Measurements from ENCODE around the gene SUMF2. TPM values are rescaled to one million over a fixed set of nuclear protein-coding genes. Genes with fewer than 3 reads are reported as not detected.
A peak's percentile ranks its signal among the peaks of the same experiment; 100 is the strongest.
"Not testable (repeated sequence)": the region's sequence is repeated elsewhere in the genome, so short reads cannot be mapped to it uniquely, and the experiment has no call there.

The SUMF2 gene
- total RNA-seq, 1 donor from 2014 or later, result 106 TPM

- no peak for DNase-seq (ENCODE audit: low spot score)
Measured at GRCh38 chr7:56105508-56105907, 41.4 kb downstream of the SUMF2 start.

GRCh38 chr7:56106108-56107073, 42.3 kb downstream of the SUMF2 start, which contains the start of gene CHCHD2:
Gene CHCHD2, minus strand, starts transcription at chr7:56106476. Its CDS starts 63 bp downstream, at chr7:56106413.
- DNase-seq (ENCODE audit: low spot score), result peak; percentile 97

GRCh38 chr7:56107954-56108258, 43.8 kb downstream of the SUMF2 start:
- DNase-seq (ENCODE audit: low spot score), result no peak

GRCh38 chr7:56110611-56111010, 46.5 kb downstream of the SUMF2 start:
- no peak for DNase-seq (ENCODE audit: low spot score)

- DNase-seq (ENCODE audit: low spot score), result not testable (repeated sequence)
Measured at GRCh38 chr7:56112244-56112643, 48.2 kb downstream of the SUMF2 start.

GRCh38 chr7:56115852-56116538, 51.9 kb downstream of the SUMF2 start, which contains the start of gene NUPR2:
Gene NUPR2, minus strand, starts transcription at chr7:56116417. Its CDS starts 103 bp downstream, at chr7:56116314.
- no peak for DNase-seq (ENCODE audit: low spot score)

GRCh38 chr7:56121440-56121839, 57.4 kb downstream of the SUMF2 start:
- DNase-seq (ENCODE audit: low spot score), result no peak

- no peak for DNase-seq (ENCODE audit: low spot score)
Measured at GRCh38 chr7:56124981-56125380, 60.9 kb downstream of the SUMF2 start.

GRCh38 chr7:56125831-56126230, 61.7 kb downstream of the SUMF2 start:
- no peak for DNase-seq (ENCODE audit: low spot score)

- no peak for DNase-seq (ENCODE audit: low spot score)
Measured at GRCh38 chr7:56127241-56127975, 63.3 kb downstream of the SUMF2 start.

Other genes with a start within 250 kb of the SUMF2 start
- gene SEPTIN14, start 201.5 kb upstream of the SUMF2 start, total RNA-seq, result not detected
- gene ZNF713, start 176.8 kb upstream of the SUMF2 start, total RNA-seq, result 1.2 TPM
- gene MRPS17, start 112.4 kb upstream of the SUMF2 start, total RNA-seq, result 13.6 TPM
- gene NIPSNAP2, start 99.7 kb upstream of the SUMF2 start, total RNA-seq, result 56.7 TPM
- gene PSPH, start 12.8 kb upstream of the SUMF2 start, total RNA-seq, result 7.5 TPM
- gene CCT6A, start 12.5 kb upstream of the SUMF2 start, total RNA-seq, result 99.8 TPM
- 2.8 TPM for gene PHKG1, start 28.7 kb downstream of the SUMF2 start, total RNA-seq
- gene CHCHD2, start 42.2 kb downstream of the SUMF2 start, total RNA-seq, result 249 TPM
- gene NUPR2, start 52.1 kb downstream of the SUMF2 start, total RNA-seq, result not detected

Measured in mesenteric fat pad (tissue), 1 donor.